K562 (cell line): ENCODE measurements around the gene TPBG. TPM values are rescaled to one million over a fixed set of nuclear protein-coding genes. Genes with fewer than 3 reads are reported as not detected.

Source experiments
- ATAC-seq: fragments of 200-7000 bp; cut with Tn5 transposase; 3 replicates; pipeline ENCODE4 v1.9.1; 2020; ENCODE audit warnings: moderate library complexity
- BruUV-seq: library from RNA; stranded (reverse); fragments of 400-500 nt; replicated peaks from 2 replicates; lab custom pipeline; 2021; lab: Mats Ljungman, UMichigan
- CTCF ChIA-PET: fragments of 300-600 bp; formaldehyde crosslinking; extraction: SDS; loops from one replicate; lab custom pipeline; 2021; ENCODE audit warnings: low intra/inter-chr PET ratio; lab: Yijun Ruan, JAX
- POLR2A ChIA-PET: fragments of 300-600, 350-650 bp; sonication (Branson Sonifier 250); formaldehyde crosslinking; extraction: SDS; loops from one replicate; lab custom pipeline; 2021; ENCODE audit warnings: antibody characterized with exemption, inconsistent platforms; lab: Yijun Ruan, JAX
- DNase-seq, 4 experiments: peaks; one replicate each; pipeline versions ENCODE4 v3.0.0 to v3.0.0-alpha.2; 2011 to 2018; ENCODE audit warnings: low spot score in 3 of 4, mixed read lengths in 3 of 4; ENCODE audit errors: extremely low read depth in 1 of 4
- FAIRE-seq: peaks from 2 replicates; lab custom pipeline; 2011; peaks lifted over from hg19 to GRCh38; lab: Jason Lieb, UNC
- H2AFZ ChIP-seq: 2 replicates; pipeline ENCODE4 v1.6.0; 2011; ENCODE audit warnings: low read depth, low read length, control low read depth, inconsistent platforms
- H3K27ac ChIP-seq: fragments of 200-600 bp; 3 replicates; pipeline ENCODE4 v1.8.0; 2011; ENCODE audit warnings: low read depth, mild to moderate bottlenecking, control low read depth, inconsistent platforms, low read length, moderate library complexity, mixed read lengths; ENCODE audit errors: extremely low read depth
- H3K27me3 ChIP-seq, 2 experiments: fragments of 300-600 bp in 1 of 2; 2 replicates in 1 of 2; 3 replicates in 1 of 2; pipeline versions ENCODE4 v1.6.0 to v1.8.0; 2011; ENCODE audit warnings: inconsistent platforms in 2 of 2, low read length in 2 of 2, mild to moderate bottlenecking in 1 of 2, mixed read lengths in 1 of 2, moderate library complexity in 1 of 2; ENCODE audit not compliant: control insufficient read depth in 2 of 2, insufficient read depth in 2 of 2
- H3K36me3 ChIP-seq: fragments of 300-600 bp; 3 replicates; pipeline ENCODE4 v1.8.0; 2011; ENCODE audit warnings: mild to moderate bottlenecking, low read length, inconsistent platforms; ENCODE audit not compliant: control insufficient read depth, insufficient read depth
- H3K4me1 ChIP-seq, 2 experiments: fragments of 200-600 bp in 1 of 2; replicated peaks in 1 of 2; 2 replicates in 1 of 2; 3 replicates in 1 of 2; pipeline versions ENCODE4 v1.5.1 to v1.8.0; 2011; ENCODE audit warnings: inconsistent platforms in 2 of 2, low read length in 2 of 2, mild to moderate bottlenecking in 1 of 2, mixed read lengths in 1 of 2, moderate library complexity in 1 of 2; ENCODE audit not compliant: control insufficient read depth in 2 of 2, insufficient read depth in 2 of 2
- H3K4me2 ChIP-seq: 2 replicates; pipeline ENCODE4 v1.6.1; 2011; ENCODE audit warnings: low read length, control low read depth, inconsistent platforms, mixed read lengths; ENCODE audit not compliant: insufficient read depth
- H3K4me3 ChIP-seq: fragments of 200-600 bp; sonication (generic), shearing (Covaris generic); 2 replicates; pipeline ENCODE4 v1.5.1; 2016; ENCODE audit warnings: control low read depth, inconsistent platforms
- H3K79me2 ChIP-seq: fragments of 200-600 bp; 3 replicates; pipeline ENCODE4 v1.8.0; 2011; ENCODE audit warnings: low read length, inconsistent platforms; ENCODE audit not compliant: control insufficient read depth, insufficient read depth
- H3K9ac ChIP-seq, 2 experiments: 2 replicates each; pipeline versions ENCODE4 v1.6.0 to v1.6.1; 2011; ENCODE audit warnings: low read depth in 2 of 2, low read length in 2 of 2, control low read depth in 1 of 2, inconsistent platforms in 1 of 2, mild to moderate bottlenecking in 1 of 2, mixed read lengths in 1 of 2; ENCODE audit not compliant: insufficient read depth in 1 of 2
- H3K9me1 ChIP-seq: one replicate; pipeline ENCODE4 v1.6.0; 2011; ENCODE audit warnings: inconsistent platforms, mild to moderate bottlenecking, low read length, moderate library complexity; ENCODE audit not compliant: control insufficient read depth, insufficient read depth
- H3K9me3 ChIP-seq: replicated peaks from 2 replicates; pipeline ENCODE4 v1.5.1; 2011; ENCODE audit warnings: low read depth, low read length, inconsistent platforms; ENCODE audit not compliant: control insufficient read depth, insufficient read depth
- H4K20me1 ChIP-seq: replicated peaks from 2 replicates; pipeline ENCODE4 v1.6.1; 2011; ENCODE audit warnings: low read length, inconsistent platforms, mixed read lengths; ENCODE audit not compliant: control insufficient read depth, insufficient read depth
- FOXJ3 ChIP-seq: sonication (generic); formaldehyde crosslinking; IDR thresholded peaks from 2 replicates; pipeline ENCODE4 v1.4.0; 2020; ENCODE audit warnings: mild to moderate bottlenecking, missing genetic modification reagents
- KLF13 ChIP-seq: fragments of 450-650 bp; IDR thresholded peaks from 2 replicates; pipeline ENCODE4 v1.6.1; 2016; ENCODE audit warnings: missing genetic modification characterization, low read depth, mild to moderate bottlenecking, missing compliant biosample characterization, moderate library complexity, borderline replicate concordance
- RAD21 ChIP-seq, 2 experiments: fragments of 250-450 bp in 1 of 2; fragments of 450-650 bp in 1 of 2; sonication (Bioruptor Pico) in 1 of 2; formaldehyde crosslinking in 1 of 2; IDR thresholded peaks in 1 of 2; conservative IDR thresholded peaks in 1 of 2; 2 replicates each; pipeline versions ENCODE4 v1.4.0 to v1.8.0; 2020 to 2022; ENCODE audit warnings: mild to moderate bottlenecking in 2 of 2, moderate library complexity in 1 of 2
- WGBS: fragments of 100-300 bp; shearing (Covaris generic); methylation state at CpG from one replicate; pipeline ENCODE4 v1.1.6; 2016; ENCODE audit warnings: low coverage, mixed read lengths; ENCODE audit not compliant: insufficient coverage; ENCODE audit errors: missing lambda C conversion rate; 5-methylcytosine and 5-hydroxymethylcytosine counted together
- in situ Hi-C: fragments of 300-500 bp; cut with MboI; formaldehyde crosslinking; loops from 4 replicates; pipeline ENCODE4 v1.15.0; 2018; ENCODE audit warnings: inconsistent platforms, mixed read lengths
- intact Hi-C: fragments of 100-400 bp; cut with micrococcal nuclease; formaldehyde crosslinking; loops from 2 replicates; pipeline ENCODE4 v1.14.2; 2022
- polyA plus RNA-seq, 8 experiments: library from polyadenylated mRNA; depleted of rRNA in 4 of 8; stranded (reverse) in 5 of 8; unstranded in 3 of 8; fragments of >200 nt; fragmentation: Nextera tagmentation in 2 of 8; fragmentation: Illumina TruSeq in 1 of 8; extraction: Ambion mirVana in 2 of 8; extraction: Trizol in 1 of 8; gene quantifications; 2 replicates each; pipeline versions ENCODE4 v1.2.1 to v1.2.3, GENCODE V29; 2011 to 2014; ENCODE audit warnings: inconsistent platforms in 1 of 8, missing spikeins in 1 of 8
- total RNA-seq, 7 experiments: library from RNA; depleted of rRNA in 6 of 7; stranded (reverse); fragments of >200 nt in 6 of 7; fragmentation: Illumina TruSeq in 2 of 7; extraction: Trizol in 2 of 7; gene quantifications; 2 replicates each; pipeline versions ENCODE4 v1.2.1 to v1.2.3, GENCODE V29; 2011 to 2021; ENCODE audit warnings: low replicate concordance in 1 of 7
- TF ChIP-seq, protein P1 (sequence below), 3 experiments: IDR thresholded peaks in 2 of 3; conservative IDR thresholded peaks in 1 of 3; 2 replicates each; pipeline ENCODE4 v1.5.1; 2011 to 2012; ENCODE audit warnings: low read length in 3 of 3, mild to moderate bottlenecking in 3 of 3, control low read depth in 2 of 3, improper control_type of control experiment in 1 of 3, inconsistent platforms in 1 of 3, low read depth in 1 of 3, mixed read lengths in 1 of 3, moderate library complexity in 1 of 3; ENCODE audit not compliant: insufficient read depth in 2 of 3

Gene TPBG
- total and polyA plus RNA-seq, 9 of the 15 experiments (the other 6 are each of a cell fraction or from before 2014, with no cell fraction given) = 0.18 to 0.88 (median 0.36) TPM

DNA sequence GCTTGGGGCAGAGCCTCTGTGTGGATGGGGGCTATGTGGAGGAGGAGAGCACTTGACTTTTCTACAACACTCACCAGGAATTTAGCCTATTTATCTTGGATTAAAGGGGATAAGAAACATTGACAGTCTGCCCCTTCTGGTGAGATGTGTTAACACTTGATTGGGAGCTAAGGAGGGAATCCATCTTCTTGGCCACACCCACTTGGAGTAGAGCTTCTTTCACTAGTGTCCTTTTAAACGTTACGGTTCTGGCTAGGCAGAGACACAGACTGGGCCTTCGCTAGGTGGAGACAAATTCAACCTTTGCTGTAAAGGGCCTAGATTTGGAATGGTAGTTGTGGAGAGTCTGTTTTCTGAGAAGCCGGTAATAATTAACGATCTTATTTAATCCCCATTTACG lies 15.5 kb upstream of the TPBG start:
- ATAC-seq (peak; percentile 89), DNase-seq (peak; percentile 13 to 40 (median 24)), FAIRE-seq (no peak)
- Histone ChIP-seq H3K4me2 (no peak overlapping the region), H3K36me3 (no peaks in the 10 kb centered on the region), H3K9ac (no peak overlapping the region), H3K27me3 (no peaks in the 10 kb centered on the region), H3K9me1 (no peaks in the 10 kb centered on the region), H3K4me1 (no peaks in the 10 kb centered on the region), H3K27ac (no peak overlapping the region), H3K9me3 (no peaks in the 10 kb centered on the region; the same call in 1 of the 2 replicates), H3K79me2 (no peaks in the 10 kb centered on the region), H4K20me1 (no peaks in the 10 kb centered on the region), H3K4me3 (no peak overlapping the region), H2AFZ (no peak overlapping the region)
- in situ Hi-C loops (no loop called here), intact Hi-C loops (no loop called here)
- CTCF ChIA-PET = no interaction called here
- whole genome bisulfite sequencing = 15% methylated on average over 6 of the region's 6 CpGs
- BruUV-seq = no TSS peak
- POLR2A ChIA-PET = no interaction called here
- TF ChIP-seq FOXJ3 (CRISPR knock-in tag) (no peak), KLF13 (tag) (peak; percentile 23; the same call in 1 of the 2 replicates), RAD21 (CRISPR knock-in tag; conservative IDR thresholded peaks at IDR 0.05 in 1 of 2, IDR thresholded peaks at IDR 0.05 in 1 of 2) (peak in 1 of 2 experiments; percentile 44; a peak in 2 of 4 replicates)
- TF ChIP-seq, protein P1, sequence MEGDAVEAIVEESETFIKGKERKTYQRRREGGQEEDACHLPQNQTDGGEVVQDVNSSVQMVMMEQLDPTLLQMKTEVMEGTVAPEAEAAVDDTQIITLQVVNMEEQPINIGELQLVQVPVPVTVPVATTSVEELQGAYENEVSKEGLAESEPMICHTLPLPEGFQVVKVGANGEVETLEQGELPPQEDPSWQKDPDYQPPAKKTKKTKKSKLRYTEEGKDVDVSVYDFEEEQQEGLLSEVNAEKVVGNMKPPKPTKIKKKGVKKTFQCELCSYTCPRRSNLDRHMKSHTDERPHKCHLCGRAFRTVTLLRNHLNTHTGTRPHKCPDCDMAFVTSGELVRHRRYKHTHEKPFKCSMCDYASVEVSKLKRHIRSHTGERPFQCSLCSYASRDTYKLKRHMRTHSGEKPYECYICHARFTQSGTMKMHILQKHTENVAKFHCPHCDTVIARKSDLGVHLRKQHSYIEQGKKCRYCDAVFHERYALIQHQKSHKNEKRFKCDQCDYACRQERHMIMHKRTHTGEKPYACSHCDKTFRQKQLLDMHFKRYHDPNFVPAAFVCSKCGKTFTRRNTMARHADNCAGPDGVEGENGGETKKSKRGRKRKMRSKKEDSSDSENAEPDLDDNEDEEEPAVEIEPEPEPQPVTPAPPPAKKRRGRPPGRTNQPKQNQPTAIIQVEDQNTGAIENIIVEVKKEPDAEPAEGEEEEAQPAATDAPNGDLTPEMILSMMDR (IDR thresholded peaks at IDR 0.05 in 2 of 3, conservative IDR thresholded peaks at IDR 0.05 in 1 of 3; ENCODE audit: insufficient read depth in 2 of 3, low read depth in 1 of 3, low read length in 3 of 3) = peak in 2 of 3 experiments; percentile 30 to 36; a peak in 5 of 6 replicates
